GM21360 (cell line): ENCODE results near the gene RTKN.

ENCODE experiments used
- ATAC-seq: cut with Tn5 transposase; IDR thresholded peaks from one replicate; pipeline ENCODE4 v1.9.1; 2021; ENCODE audit warnings: mild to moderate bottlenecking, moderate library complexity; ENCODE audit not compliant: unreplicated experiment

Gene RTKN

DNA sequence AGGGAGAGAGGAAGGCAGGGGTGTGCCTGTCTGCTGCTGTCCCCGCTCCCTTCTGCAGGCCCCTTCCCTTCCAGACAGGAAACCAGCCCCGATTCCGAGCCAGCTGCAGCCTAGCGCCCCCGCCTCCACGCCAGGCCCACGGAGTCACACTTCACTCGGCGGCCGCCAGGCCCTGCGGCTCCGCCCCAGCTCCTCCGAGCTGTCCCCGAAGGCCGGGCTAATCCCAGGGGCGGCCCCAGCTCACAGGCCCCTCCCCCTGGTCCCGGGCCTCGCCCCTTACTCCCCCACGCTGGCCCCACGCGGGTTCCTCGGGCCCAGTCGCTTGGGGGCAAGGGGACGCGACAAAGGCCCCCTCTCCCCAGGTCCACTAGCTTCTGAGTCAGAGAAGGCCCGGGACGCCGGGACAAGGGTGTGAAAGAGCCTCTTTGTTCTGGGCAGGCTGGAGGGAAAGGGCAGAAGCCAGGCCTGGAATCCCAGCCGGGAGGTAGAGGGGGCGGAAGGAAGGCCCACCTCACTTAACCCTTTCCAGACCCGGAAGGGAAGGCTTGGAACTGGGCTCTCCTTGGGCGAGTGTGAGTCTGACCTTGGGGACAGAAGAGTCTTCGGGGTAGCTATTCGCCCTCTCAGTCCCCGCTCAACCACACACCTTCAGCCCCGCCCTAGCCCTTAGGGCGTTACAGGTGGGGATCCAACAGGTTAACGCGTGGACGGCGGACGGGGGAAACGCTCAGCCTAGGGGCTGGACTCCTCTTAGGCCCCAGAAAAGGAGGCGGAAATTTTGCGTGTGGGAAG is 1.2 kb downstream of the RTKN start:
- ATAC-seq = peak; percentile 80

DNA sequence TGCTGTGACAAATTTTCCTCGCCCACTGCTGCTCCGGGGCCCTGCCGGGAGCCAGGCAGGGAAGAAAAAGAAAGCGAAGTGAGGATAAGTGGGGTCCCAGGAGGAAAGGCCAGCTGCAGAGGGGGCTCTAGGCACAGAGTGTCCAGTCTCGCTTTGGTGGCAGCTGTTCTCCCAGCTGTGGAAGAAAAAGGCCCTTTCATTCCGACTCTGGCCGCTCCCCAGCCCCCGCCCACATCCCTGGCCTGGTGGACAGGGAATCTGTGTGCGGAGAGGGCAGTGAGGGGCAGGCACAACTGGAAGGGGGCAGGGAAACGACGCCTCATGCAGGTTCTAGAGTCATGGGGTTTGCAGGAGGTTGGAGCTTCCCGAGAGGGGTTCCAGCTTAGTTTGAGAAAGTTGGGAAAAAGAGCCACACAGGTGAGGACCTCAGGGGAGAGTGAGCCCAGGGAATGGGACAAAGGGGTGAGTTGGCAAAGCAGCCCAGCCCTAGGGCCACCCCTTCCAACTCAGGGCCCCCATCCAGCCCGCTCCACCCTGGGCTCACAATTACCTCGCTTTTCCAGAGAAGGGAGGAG is 1.8 kb downstream of the RTKN start:
- no peak for ATAC-seq

GRCh38 chr2:74439373-74439772 is 2.4 kb downstream of the RTKN start:
- ATAC-seq = no peak

- no peak for ATAC-seq
Measured at GRCh38 chr2:74438248-74438647, 3.5 kb downstream of the RTKN start.

- ATAC-seq = no peak
Measured at GRCh38 chr2:74436848-74437695, 4.7 kb downstream of the RTKN start.

DNA sequence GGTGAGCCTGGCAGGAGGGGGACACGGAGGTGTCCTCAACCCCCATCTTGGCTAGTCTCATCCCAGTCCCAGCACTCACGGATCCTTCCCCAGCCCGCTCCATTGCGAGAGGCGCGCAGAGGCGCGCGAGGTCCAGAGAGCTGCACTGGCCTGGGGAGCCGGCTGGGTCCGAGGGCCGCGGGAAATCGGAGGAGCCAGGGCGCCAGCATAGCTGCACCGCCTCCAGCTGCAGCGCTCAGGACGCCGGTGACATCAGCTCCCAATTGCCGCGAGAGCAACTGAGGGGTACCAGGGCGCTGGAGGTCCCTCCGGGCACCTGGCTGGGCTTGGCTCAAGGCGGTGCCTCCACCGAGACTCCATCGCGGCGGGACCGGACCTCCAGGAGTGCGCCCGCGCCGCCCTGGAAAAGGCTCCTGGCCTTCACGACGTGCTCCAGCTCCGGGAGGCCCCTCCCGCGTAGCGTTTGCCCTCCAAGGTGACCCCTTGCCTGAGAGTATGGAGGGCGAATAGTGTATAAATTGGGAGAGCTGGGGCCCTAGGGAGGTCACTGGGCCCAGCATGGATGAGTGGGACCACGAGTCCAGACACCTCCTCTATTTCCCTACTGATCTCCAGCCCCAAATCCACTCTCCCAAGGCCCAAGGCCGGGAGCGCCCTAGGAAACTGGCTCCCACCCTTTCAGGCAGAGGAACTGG is 5.5 kb downstream of the RTKN start:
- no peak for ATAC-seq

DNA sequence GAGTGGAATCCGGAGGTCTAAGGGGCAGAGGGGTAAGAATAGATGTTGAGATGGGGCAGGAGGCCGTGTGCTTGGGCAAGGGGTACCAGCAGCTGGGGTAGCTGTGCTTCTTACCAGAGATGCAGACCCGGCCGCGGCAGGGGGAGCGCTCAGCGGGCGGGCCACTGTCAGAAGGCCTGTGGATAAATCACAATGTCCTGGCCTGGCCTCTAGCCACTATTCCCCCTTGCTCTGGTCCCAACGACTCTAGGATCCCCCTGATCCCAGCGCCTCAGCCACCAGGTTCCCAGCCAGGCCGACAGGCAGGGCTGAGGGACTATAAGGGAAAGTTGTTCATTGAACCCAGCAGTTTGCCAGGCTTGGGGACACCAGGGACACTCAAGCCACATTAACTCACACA is 11.2 kb downstream of the RTKN start:
- no peak for ATAC-seq

DNA sequence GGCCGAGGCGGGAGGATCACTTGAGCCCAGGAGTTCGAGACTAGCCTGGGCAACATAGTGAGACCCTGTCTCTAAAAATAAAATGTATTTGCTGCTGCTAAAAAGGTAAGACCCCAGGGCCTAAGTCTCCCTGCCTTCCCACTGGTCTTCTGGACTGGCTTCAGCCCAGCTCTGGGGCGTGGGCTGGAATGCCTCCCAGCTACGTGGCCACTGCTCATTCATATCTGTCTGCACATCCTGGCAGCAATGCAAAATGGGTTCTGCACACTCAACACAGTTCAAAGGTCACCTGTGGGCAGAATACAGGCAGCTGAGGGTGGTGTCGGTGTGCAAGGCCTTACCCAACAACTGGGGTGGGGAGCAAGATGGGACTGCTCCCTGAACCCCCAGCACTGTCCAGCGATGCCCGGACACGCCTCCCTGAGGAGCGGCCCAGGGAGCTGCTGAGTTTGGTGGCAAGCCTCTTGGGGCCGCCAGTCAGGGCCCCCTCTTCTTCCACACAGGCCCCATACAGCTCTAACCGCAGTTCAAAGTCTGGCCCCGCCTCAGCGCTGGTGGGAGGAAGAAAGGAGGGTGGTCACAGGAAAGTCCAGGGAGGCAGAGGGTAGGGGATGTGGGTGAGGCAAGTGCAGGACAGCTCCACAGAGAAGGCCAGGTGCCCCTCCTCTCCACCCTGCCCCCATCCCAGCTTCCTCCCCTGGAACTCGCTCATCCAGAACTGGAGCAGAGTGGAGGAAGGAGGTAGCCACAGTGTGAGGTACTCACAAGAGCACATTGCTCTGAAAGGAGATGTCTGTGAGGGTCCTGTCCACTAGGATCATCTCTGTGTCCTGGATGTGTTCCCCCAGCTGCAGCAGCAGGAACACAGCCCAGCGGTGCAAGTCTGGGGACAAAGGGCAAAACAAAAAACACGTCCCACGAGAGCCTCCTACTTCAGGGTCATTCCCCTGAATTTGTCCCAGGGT is 12.0 kb downstream of the RTKN start:
- no peak for ATAC-seq

DNA sequence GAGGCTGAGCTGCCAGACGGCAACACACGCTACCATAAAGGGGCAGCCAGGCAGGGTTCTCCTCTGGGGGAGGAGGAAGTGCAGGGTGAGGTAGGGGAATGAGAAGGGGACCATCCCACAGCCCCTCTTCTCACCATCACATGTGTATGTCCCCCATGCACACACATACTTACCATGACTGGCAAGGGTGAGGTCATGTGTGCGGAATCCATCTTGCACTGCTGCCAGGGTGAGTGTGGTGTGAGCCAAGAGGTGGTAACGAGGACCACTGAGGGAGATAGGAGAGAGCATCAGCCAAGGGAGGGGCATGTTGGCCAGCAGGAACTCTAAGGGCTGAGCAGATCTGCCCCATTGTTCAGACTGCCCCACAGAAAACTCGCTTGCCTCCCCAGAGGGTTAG is 13.1 kb downstream of the RTKN start:
- ATAC-seq = no peak

DNA sequence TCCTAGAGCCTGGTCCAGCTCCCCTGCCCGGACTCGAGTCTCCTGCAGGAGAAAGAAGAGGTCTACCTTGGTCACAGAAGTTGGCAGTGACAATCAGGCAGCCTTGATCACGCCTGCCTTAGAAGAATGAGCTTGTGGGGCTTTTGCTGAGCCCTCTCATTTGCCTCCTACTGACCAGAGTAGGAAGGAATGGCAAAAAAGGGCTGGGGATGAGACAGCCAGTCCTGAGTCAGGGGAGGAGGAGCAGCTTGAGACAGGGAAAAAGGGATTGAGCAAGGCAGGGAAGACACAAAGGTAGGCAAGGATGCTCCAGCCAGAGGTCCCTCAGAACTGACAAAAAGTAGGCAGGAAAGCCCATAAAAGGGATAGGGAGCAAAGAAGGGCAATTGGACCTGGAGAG is 14.2 kb downstream of the RTKN start:
- no peak for ATAC-seq

DNA sequence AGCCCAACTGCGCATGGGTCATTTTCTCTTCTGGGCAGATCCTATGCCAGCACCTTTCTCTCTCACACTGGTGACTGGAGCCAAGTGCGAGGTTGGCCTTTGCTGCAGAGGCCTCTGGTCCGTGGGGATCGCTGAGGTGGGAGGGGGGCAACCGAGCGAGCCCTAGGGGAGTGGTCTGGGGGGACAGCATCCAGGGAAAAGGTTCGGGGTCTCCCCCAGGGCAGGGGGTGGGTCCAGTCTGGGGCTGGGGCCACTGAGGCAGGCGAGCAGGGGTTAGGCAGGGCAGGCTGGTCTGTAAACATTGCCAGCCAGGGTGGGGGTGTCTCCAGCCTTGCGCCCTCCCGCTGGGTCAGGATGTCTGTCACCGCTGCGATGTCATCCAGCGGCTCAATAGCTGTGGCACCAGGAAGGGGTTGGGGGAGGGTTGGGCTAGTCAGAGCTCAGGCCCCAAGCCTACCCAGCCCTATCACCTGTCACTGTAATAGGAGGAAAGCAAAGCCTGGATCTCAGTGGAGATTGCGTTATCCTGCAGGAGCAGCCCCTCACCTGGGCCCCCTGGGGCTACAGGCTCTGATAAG is 15.5 kb downstream of the RTKN start:
- no peak for ATAC-seq

DNA sequence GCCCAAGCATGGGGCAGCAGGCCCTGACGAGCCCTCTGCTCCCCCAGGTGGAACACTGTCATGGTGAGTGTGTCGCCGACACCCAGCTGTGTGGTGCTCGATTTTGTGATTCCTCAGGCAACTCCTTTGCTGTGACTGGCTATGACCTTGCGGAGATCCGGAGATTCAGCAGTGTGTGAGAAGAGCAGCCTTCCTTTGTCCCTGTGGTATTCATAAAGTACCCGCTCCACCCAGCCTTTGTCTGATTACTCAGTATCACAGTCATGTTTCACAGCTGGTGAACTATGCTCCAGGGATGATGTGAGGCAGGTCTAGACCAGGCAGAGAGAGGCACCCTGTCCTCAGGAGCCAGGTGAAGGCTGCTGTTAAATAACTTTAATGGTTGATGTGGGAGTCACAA is 16.2 kb downstream of the RTKN start:
- no peak for ATAC-seq

- ATAC-seq = no peak
Measured at GRCh38 chr2:74424995-74425406, 16.7 kb downstream of the RTKN start.

DNA sequence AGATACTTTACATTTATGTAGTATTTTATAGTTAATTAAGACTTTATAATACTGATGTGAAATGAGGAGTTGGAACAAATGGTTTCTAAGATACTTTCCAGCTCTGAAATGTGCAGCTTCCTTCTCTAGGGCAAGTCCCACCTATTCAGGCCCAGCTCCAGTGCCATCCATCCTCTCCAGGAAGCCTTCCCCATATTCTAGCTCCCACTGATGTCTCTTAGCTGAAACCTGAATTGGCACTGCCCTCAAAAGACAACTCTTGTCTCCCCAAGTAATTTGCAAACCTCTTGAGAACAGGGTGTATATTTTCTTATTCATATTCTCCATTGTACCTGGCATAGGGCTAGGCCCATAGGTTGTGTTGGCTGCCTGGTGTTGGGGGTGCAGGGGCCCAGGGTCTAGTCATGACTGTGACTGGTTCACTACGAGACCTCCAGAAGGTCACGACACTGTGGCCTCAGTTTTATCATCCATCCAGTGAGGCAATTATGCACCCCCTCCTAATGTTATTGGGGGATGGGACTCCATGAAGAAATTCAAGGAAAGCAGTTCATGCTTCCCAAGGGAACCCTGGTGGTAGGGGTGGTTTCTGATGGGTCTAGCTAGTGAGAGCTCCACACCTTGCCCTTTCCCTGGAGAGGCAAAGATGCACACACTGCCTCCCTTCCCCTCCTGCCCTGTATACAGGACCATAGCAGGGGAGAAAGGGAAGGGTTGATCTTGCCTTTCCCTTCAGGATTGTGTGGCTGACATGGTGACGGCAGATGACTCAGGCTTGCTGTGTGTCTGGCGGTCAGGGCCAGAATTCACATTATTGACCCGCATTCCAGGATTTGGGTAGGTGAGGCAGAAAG is 17.4 kb downstream of the RTKN start:
- no peak for ATAC-seq

- ATAC-seq = no peak
Measured at GRCh38 chr2:74423231-74424095, 18.3 kb downstream of the RTKN start.

DNA sequence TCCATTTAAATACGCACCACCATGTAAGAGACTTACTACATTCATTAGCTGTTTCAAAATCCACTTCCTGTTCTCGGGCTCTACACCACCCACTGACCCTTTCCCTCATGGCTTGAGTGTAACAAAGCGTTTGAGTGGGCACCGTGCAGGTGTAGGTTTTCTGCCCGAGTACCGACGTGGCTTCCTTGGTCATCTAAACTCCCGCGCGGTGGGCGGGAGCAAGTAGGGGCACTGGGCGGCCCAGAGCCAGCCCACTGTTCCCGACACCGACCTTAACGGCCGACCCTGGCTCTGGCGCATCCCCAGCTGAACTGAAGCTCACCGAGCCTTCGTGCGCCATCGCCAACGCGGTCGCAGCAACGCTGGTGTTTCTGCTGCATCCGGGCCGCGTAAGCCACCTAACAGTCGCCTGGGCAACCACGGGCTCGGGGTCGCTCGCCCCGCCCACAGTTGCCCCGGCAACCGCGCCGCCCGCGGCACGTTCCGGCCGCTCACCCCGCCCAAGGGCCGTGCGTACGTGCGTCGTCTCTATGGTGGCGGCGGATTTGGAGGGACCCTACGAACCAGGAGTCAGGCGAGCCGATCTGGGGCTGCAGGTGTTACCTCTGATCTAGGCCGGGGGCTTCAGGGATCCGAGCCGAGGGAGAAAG is 20.4 kb downstream of the RTKN start, which contains the start of the genes C2orf81 and WDR54:
TSS of gene C2orf81 (minus strand) at position 399 of the 650 bp plus-strand sequence. CDS start at position 340, 59 bp downstream.
TSS of gene WDR54 (plus strand) at position 510 of the 650 bp plus-strand sequence. CDS start 424 bp downstream, outside the sequence.
- peak; percentile 80 for ATAC-seq
